Liver (tissue), 9 donors: ENCODE measurements around the gene MIB1. TPM values are rescaled to one million over a fixed set of nuclear protein-coding genes. Genes with fewer than 3 reads are reported as not detected.

ENCODE experiments used
- DNase-seq: peaks from one replicate; pipeline ENCODE4 v3.0.0-alpha.2; 2017; ENCODE audit warnings: low spot score
- H3K27ac ChIP-seq, 2 donors: one replicate each; pipeline ENCODE4 v1.7.0; 2013; ENCODE audit warnings: inconsistent platforms in 2 of 2, low read length in 2 of 2, control low read depth in 1 of 2, low read depth in 1 of 2, mild to moderate bottlenecking in 1 of 2
- H3K27me3 ChIP-seq, 4 donors: one replicate each; pipeline versions ENCODE4 v1.6.1 to v1.7.0; 2013; ENCODE audit warnings: low read length in 3 of 4, inconsistent platforms in 1 of 4, mild to moderate bottlenecking in 1 of 4, moderate library complexity in 1 of 4; ENCODE audit not compliant: control insufficient read depth in 4 of 4, insufficient read depth in 4 of 4
- H3K36me3 ChIP-seq, 4 donors: one replicate each; pipeline versions ENCODE4 v1.6.1 to v1.7.0; 2013; ENCODE audit warnings: low read length in 3 of 4, mild to moderate bottlenecking in 3 of 4, low read depth in 1 of 4, moderate library complexity in 1 of 4; ENCODE audit not compliant: control insufficient read depth in 4 of 4, insufficient read depth in 3 of 4
- H3K4me1 ChIP-seq, 4 donors: one replicate each; pipeline versions ENCODE4 v1.6.1 to v1.7.0; 2013; ENCODE audit warnings: low read length in 3 of 4, mild to moderate bottlenecking in 3 of 4, moderate library complexity in 1 of 4; ENCODE audit not compliant: control insufficient read depth in 4 of 4, insufficient read depth in 4 of 4
- H3K4me3 ChIP-seq, 3 donors: one replicate each; pipeline versions ENCODE4 v1.6.1 to v1.7.0; 2013; ENCODE audit warnings: low read length in 3 of 3, control low read depth in 1 of 3, low read depth in 1 of 3, mild to moderate bottlenecking in 1 of 3
- H3K9ac ChIP-seq, 2 donors: one replicate each; pipeline ENCODE4 v1.7.0; 2013; ENCODE audit warnings: low read length in 2 of 2, mild to moderate bottlenecking in 2 of 2, moderate library complexity in 2 of 2, control low read depth in 1 of 2, low read depth in 1 of 2
- H3K9me3 ChIP-seq, 4 donors: one replicate each; pipeline versions ENCODE4 v1.6.1 to v1.7.0; 2013; ENCODE audit warnings: low read length in 3 of 4; ENCODE audit not compliant: control insufficient read depth in 4 of 4
- EGR1 ChIP-seq, 2 donors: IDR thresholded peaks; 2 replicates each; pipeline ENCODE4 v1.6.1; 2016 to 2018; ENCODE audit warnings: antibody characterized with exemption in 2 of 2, low read depth in 2 of 2
- FOXA1 ChIP-seq: IDR thresholded peaks from 2 replicates; pipeline ENCODE4 v1.6.1; 2016; ENCODE audit warnings: antibody characterized with exemption
- FOXA2 ChIP-seq: IDR thresholded peaks from 2 replicates; pipeline ENCODE4 v1.6.1; 2016; ENCODE audit warnings: antibody characterized with exemption
- GABPA ChIP-seq, 2 donors: IDR thresholded peaks in 1 of 2; conservative IDR thresholded peaks in 1 of 2; 2 replicates each; pipeline ENCODE4 v1.6.1; 2016; ENCODE audit warnings: antibody characterized with exemption in 2 of 2, mild to moderate bottlenecking in 1 of 2, moderate library complexity in 1 of 2
- HNF4A ChIP-seq, 2 donors: conservative IDR thresholded peaks; 2 replicates each; pipeline ENCODE4 v1.6.1; 2016; ENCODE audit warnings: antibody characterized with exemption in 2 of 2, mild to moderate bottlenecking in 2 of 2
- HNF4G ChIP-seq: IDR thresholded peaks from 2 replicates; pipeline ENCODE4 v1.6.1; 2016; ENCODE audit warnings: antibody characterized with exemption
- JUND ChIP-seq, 2 donors: IDR thresholded peaks; 2 replicates each; pipeline ENCODE4 v1.6.1; 2016; ENCODE audit warnings: antibody characterized with exemption in 2 of 2
- NR2F2 ChIP-seq: IDR thresholded peaks from 2 replicates; pipeline ENCODE4 v1.6.1; 2016; ENCODE audit warnings: antibody characterized with exemption
- RAD21 ChIP-seq, 2 donors: IDR thresholded peaks; 2 replicates each; pipeline ENCODE4 v1.6.1; 2016; ENCODE audit warnings: antibody characterized with exemption in 2 of 2, mild to moderate bottlenecking in 2 of 2
- RXRA ChIP-seq, 2 donors: IDR thresholded peaks; 2 replicates each; pipeline ENCODE4 v1.6.1; 2017 to 2018; ENCODE audit warnings: antibody characterized with exemption in 2 of 2, mild to moderate bottlenecking in 1 of 2
- SP1 ChIP-seq: IDR thresholded peaks from 2 replicates; pipeline ENCODE4 v1.6.1; 2018; ENCODE audit warnings: antibody characterized with exemption, mild to moderate bottlenecking
- TAF1 ChIP-seq: conservative IDR thresholded peaks from 2 replicates; pipeline ENCODE4 v1.6.1; 2016; ENCODE audit warnings: antibody characterized with exemption, mild to moderate bottlenecking
- YY1 ChIP-seq: IDR thresholded peaks from 2 replicates; pipeline ENCODE4 v1.6.1; 2016; ENCODE audit warnings: antibody characterized with exemption, mild to moderate bottlenecking
- WGBS: extraction: QIAGEN DNeasy Blood & Tissue Kit; methylation state at CpG from one replicate; pipeline ENCODE4 v1.1.7; 2013; 5-methylcytosine and 5-hydroxymethylcytosine counted together
- polyA plus RNA-seq, 2 donors: library from polyadenylated mRNA; stranded (reverse) in 1 of 2; unstranded in 1 of 2; fragments of 200-250 nt in 1 of 2; fragments of >200 nt in 1 of 2; fragmentation: Nextera tagmentation in 1 of 2; extraction: Ambion mirVana in 1 of 2; gene quantifications; one replicate each; pipeline versions ENCODE4 v1.2.1 to v1.2.3, GENCODE V29; 2013 to 2015
- total RNA-seq, 2 donors: library from RNA; depleted of rRNA; stranded (reverse); fragments of >200 nt; gene quantifications; one replicate each; pipeline ENCODE4 v1.2.3, GENCODE V29; 2014
- TF ChIP-seq, protein P1 (sequence below): IDR thresholded peaks from 2 replicates; pipeline ENCODE4 v1.6.1; 2016; ENCODE audit warnings: antibody characterized with exemption
- TF ChIP-seq, protein P2 (sequence below): IDR thresholded peaks from 2 replicates; pipeline ENCODE4 v1.6.1; 2016; ENCODE audit warnings: antibody characterized with exemption
- TF ChIP-seq, protein P3 (sequence below): fragments of 150-350 bp; IDR thresholded peaks from 2 replicates; pipeline ENCODE4 v1.5.1; 2017; ENCODE audit warnings: improper control_type of control experiment, low read depth, low read length; ENCODE audit not compliant: missing input control
- donor health status: healthy.
- donor health status: healthy.
- donor health status: healthy.
- donor health status: healthy.
- donor health status: healthy.

MIB1 gene
- total and polyA plus RNA-seq, 4 donors, result 2.7 to 29.6 (median 14.9) TPM

DNA sequence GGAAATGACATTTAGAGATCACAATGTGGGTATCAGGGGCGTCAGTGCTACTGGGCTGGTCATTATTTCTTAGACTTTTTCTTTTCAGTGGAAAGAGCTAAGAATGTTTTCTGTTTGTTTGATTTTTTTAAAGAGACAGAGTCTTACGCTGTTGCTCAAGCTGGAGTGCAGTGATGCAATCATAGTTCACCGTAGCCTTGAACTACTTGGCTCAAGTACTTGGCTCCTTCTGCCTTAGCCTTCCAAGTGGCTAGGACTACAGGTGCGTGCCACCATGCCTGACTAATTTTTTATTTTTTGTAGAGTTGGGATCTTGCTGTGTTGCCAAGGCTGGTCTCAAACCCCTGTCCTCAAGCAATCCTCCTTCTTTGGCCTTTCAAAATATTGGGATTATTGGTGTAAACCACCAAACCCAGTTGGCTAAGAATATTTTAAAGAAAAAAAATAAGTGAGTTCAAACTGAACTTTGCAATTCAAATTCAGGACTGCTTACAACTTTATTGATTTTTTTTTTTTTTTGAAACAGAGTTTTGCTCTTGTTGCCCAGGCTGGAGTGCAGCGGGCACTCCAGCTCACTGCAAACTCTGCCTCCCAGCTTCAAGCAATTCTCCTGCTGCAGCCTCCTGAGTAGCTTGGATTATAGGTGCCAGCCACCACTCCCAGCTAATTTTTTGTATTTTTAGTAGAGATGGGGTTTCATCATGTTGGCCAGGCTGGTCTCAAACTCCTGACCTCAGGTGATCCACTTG lies 154.2 kb downstream of the MIB1 start:
- TF ChIP-seq HNF4G, result peak; percentile 25
- peak; percentile 31 to 53 for TF ChIP-seq HNF4A (conservative IDR thresholded peaks at IDR 0.05)
- TF ChIP-seq, protein P1, sequence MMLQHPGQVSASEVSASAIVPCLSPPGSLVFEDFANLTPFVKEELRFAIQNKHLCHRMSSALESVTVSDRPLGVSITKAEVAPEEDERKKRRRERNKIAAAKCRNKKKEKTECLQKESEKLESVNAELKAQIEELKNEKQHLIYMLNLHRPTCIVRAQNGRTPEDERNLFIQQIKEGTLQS, result peak; percentile 62
- peak in 1 of 2 donors; percentile 51 for TF ChIP-seq JUND (IDR thresholded peaks at IDR 0.05)
- TF ChIP-seq, protein P2, sequence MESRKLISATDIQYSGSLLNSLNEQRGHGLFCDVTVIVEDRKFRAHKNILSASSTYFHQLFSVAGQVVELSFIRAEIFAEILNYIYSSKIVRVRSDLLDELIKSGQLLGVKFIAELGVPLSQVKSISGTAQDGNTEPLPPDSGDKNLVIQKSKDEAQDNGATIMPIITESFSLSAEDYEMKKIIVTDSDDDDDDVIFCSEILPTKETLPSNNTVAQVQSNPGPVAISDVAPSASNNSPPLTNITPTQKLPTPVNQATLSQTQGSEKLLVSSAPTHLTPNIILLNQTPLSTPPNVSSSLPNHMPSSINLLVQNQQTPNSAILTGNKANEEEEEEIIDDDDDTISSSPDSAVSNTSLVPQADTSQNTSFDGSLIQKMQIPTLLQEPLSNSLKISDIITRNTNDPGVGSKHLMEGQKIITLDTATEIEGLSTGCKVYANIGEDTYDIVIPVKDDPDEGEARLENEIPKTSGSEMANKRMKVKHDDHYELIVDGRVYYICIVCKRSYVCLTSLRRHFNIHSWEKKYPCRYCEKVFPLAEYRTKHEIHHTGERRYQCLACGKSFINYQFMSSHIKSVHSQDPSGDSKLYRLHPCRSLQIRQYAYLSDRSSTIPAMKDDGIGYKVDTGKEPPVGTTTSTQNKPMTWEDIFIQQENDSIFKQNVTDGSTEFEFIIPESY, result no peak
- peak; percentile 19 to 47 for TF ChIP-seq RXRA (IDR thresholded peaks at IDR 0.05)
- Histone ChIP-seq H3K27me3 (no peaks in the 10 kb centered on the region), H3K4me3 (no peak overlapping the region), H3K36me3 (no peaks in the 10 kb centered on the region), H3K9me3 (no peaks in the 10 kb centered on the region), H3K9ac (no peak overlapping the region), H3K27ac (no peak overlapping the region), H3K4me1 (peaks cover 0 to 8% (median 5%) of the 10 kb centered on the region in 4 donors)
- DNase-seq, result no peak
- WGBS, result 30% methylated on average over 5 of the region's 5 CpGs

DNA sequence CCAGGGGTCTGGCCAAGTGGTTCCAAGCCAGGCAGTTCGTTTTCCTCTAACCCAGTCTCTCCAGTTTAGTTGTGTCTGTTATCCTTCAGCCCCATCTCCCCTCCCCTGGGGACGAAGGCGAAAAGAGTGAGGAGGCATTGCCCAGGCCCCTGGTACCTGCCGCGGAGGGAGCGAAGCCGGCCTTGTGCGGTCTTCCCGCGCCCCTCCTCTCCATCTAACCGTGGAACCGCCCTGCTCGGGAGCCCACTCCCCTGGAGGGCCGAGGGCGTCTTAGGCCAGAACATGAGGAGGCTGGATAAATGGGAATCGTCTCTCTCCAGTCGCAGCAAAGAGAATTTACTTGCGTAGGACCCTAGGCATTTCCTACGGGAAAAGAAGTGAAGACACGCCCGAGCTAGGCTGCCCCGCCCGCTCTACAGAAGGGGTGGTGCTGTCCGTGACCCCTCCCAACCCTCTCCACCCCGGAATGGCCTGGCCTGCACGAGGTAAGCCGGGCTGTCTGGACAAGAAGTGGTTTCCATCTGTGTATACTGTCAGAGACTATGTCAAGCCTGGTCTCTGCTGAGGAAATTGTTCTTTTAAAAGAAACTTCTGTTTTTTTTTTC lies 156.2 kb downstream of the MIB1 start:
- DNase-seq, result no peak
- peaks cover 0 to 8% (median 5%) of the 10 kb centered on the region in 4 donors for H3K4me1 ChIP-seq
- H3K9me3 ChIP-seq, result no peaks in the 10 kb centered on the region
- no peak overlapping the region for H3K4me3 ChIP-seq
- H3K27ac ChIP-seq, result no peak overlapping the region
- TF ChIP-seq EGR1 (IDR thresholded peaks at IDR 0.05; ENCODE audit: low read depth in 2 of 2) (no peak), HNF4A (conservative IDR thresholded peaks at IDR 0.05) (no peak)
- no peaks in the 10 kb centered on the region for H3K36me3 ChIP-seq
- no peak overlapping the region for H3K9ac ChIP-seq
- WGBS, result 74% methylated on average over 27 of the region's 27 CpGs
- no peaks in the 10 kb centered on the region for H3K27me3 ChIP-seq

DNA sequence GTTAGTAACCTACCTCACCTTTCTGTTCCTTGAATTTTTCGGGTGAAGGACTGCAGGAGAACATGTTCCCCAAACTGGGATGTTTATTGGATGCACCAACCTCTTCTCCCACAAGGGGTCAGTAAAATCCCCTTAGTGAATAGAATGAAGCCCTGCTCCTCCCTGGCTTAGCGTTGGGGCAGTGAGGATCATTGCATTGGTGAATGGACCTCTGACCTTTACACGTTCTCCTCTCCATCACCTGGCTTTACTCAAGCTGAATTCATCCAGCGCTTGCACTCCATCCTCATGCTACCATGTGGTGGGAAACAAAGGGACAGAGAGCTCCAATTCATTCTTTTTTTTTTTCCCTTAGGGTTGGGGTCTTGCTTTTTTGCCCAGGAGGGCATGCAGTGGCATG lies 157.2 kb downstream of the MIB1 start:
- H3K27me3 ChIP-seq, result no peaks in the 10 kb centered on the region
- H3K9ac ChIP-seq, result no peak overlapping the region
- WGBS, result 9% methylated on average over 4 of the region's 4 CpGs
- no peak overlapping the region for H3K27ac ChIP-seq
- H3K9me3 ChIP-seq, result no peaks in the 10 kb centered on the region
- no peaks in the 10 kb centered on the region for H3K36me3 ChIP-seq
- H3K4me3 ChIP-seq, result no peak overlapping the region
- peaks cover 0 to 8% (median 5%) of the 10 kb centered on the region in 4 donors for H3K4me1 ChIP-seq
- DNase-seq, result peak; percentile 40
- peak; percentile 82 to 88 for TF ChIP-seq RAD21 (IDR thresholded peaks at IDR 0.05)
- TF ChIP-seq HNF4G, result peak; percentile 5
- TF ChIP-seq, protein P1, result no peak
- TF ChIP-seq TAF1, result no peak
- TF ChIP-seq EGR1 (IDR thresholded peaks at IDR 0.05; ENCODE audit: low read depth in 2 of 2), result no peak
- no peak for TF ChIP-seq GABPA (IDR thresholded peaks at IDR 0.05 in 1 of 2, conservative IDR thresholded peaks at IDR 0.05 in 1 of 2)
- TF ChIP-seq NR2F2, result peak; percentile 62
- TF ChIP-seq RXRA (IDR thresholded peaks at IDR 0.05), result peak in 1 of 2 donors; percentile 28
- no peak for TF ChIP-seq SP1
- TF ChIP-seq, protein P3, sequence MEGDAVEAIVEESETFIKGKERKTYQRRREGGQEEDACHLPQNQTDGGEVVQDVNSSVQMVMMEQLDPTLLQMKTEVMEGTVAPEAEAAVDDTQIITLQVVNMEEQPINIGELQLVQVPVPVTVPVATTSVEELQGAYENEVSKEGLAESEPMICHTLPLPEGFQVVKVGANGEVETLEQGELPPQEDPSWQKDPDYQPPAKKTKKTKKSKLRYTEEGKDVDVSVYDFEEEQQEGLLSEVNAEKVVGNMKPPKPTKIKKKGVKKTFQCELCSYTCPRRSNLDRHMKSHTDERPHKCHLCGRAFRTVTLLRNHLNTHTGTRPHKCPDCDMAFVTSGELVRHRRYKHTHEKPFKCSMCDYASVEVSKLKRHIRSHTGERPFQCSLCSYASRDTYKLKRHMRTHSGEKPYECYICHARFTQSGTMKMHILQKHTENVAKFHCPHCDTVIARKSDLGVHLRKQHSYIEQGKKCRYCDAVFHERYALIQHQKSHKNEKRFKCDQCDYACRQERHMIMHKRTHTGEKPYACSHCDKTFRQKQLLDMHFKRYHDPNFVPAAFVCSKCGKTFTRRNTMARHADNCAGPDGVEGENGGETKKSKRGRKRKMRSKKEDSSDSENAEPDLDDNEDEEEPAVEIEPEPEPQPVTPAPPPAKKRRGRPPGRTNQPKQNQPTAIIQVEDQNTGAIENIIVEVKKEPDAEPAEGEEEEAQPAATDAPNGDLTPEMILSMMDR, result peak; percentile 70
- no peak for TF ChIP-seq YY1
- TF ChIP-seq, protein P2, result no peak
- no peak for TF ChIP-seq FOXA1
- no peak for TF ChIP-seq FOXA2
- TF ChIP-seq HNF4A (conservative IDR thresholded peaks at IDR 0.05), result peak; percentile 42 to 60
- TF ChIP-seq JUND (IDR thresholded peaks at IDR 0.05), result no peak
